HCT116 (cell line): ENCODE results near the gene RYR3. TPM values are rescaled to one million over a fixed set of nuclear protein-coding genes. Genes with fewer than 3 reads are reported as not detected.

Experiments used
- ATAC-seq: fragments of 200-7000 bp; cut with Tn5 transposase; 2 replicates; pipeline ENCODE4 v1.9.1; 2020; ENCODE audit warnings: mild to moderate bottlenecking, moderate library complexity
- BruUV-seq: library from RNA; stranded (reverse); fragments of 400-500 nt; replicated peaks from 2 replicates; lab custom pipeline; 2021; lab: Mats Ljungman, UMichigan
- CTCF ChIA-PET: fragments of 300-600 bp; sonication (Branson Sonifier 250); formaldehyde crosslinking; loops from one replicate; lab custom pipeline; 2021; ENCODE audit warnings: antibody characterized with exemption; lab: Charles Lee
- POLR2A ChIA-PET: fragments of 300-600, 350-600 bp; sonication (Branson Sonifier 250); formaldehyde crosslinking; loops from one replicate; lab custom pipeline; 2021; ENCODE audit warnings: antibody characterized with exemption; lab: Charles Lee
- RAD21 ChIA-PET, 2 experiments: fragments of 300-600 bp; sonication (Branson Sonifier 250); formaldehyde crosslinking; loops; one replicate each; lab custom pipeline; 2023; ENCODE audit warnings: low total read pairs in 2 of 2; ENCODE audit not compliant: uncharacterized antibody in 2 of 2, unreplicated experiment in 2 of 2, low non-redundant PET in 1 of 2; lab: Charles Lee
- DNase-seq: peaks from one replicate; pipeline ENCODE4 v3.0.0-alpha.2; 2010; ENCODE audit warnings: low read depth, low spot score
- H2AFZ ChIP-seq: fragments of 200-600 bp; shearing (Covaris generic), sonication (generic); 2 replicates; pipeline ENCODE4 v1.6.1; 2017; ENCODE audit warnings: low read depth, mixed run types, mixed read lengths, antibody characterized with exemption, low read length; ENCODE audit not compliant: poor library complexity, severe bottlenecking
- H3K27ac ChIP-seq: 2 replicates; pipeline ENCODE4 v1.5.1; 2012; ENCODE audit warnings: low read depth, low read length
- H3K27me3 ChIP-seq: fragments of 200-600 bp; sonication (generic); 2 replicates; pipeline ENCODE4 v1.6.1; 2016; ENCODE audit warnings: mixed run types, low read length, mixed read lengths; ENCODE audit not compliant: insufficient read depth
- H3K36me3 ChIP-seq, 2 experiments: fragments of 200-500 bp in 1 of 2; fragments of 200-600 bp in 1 of 2; sonication (Bioruptor generic) in 1 of 2; sonication (generic) in 1 of 2; 2 replicates each; pipeline versions ENCODE4 v1.5.1 to v1.6.1; 2014 to 2016; ENCODE audit warnings: low read length in 2 of 2, inconsistent platforms in 1 of 2, mixed read lengths in 1 of 2, mixed run types in 1 of 2; ENCODE audit not compliant: insufficient read depth in 2 of 2, control insufficient read depth in 1 of 2
- H3K4me1 ChIP-seq, 2 experiments: fragments of 200-600 bp in 1 of 2; sonication (generic) in 1 of 2; 2 replicates each; pipeline versions ENCODE4 v1.5.1 to v1.6.1; 2012 to 2017; ENCODE audit warnings: low read length in 2 of 2, inconsistent platforms in 1 of 2, mild to moderate bottlenecking in 1 of 2, mixed read lengths in 1 of 2, mixed run types in 1 of 2, moderate library complexity in 1 of 2; ENCODE audit not compliant: insufficient read depth in 2 of 2, control insufficient read depth in 1 of 2
- H3K4me2 ChIP-seq: fragments of 200-600 bp; sonication (generic); 2 replicates; pipeline ENCODE4 v1.6.1; 2017; ENCODE audit warnings: mixed run types, low read length, mixed read lengths
- H3K4me3 ChIP-seq, 2 experiments: fragments of 200-600 bp in 1 of 2; sonication (generic) in 1 of 2; replicated peaks in 1 of 2; 2 replicates each; pipeline ENCODE4 v1.5.1; 2011 to 2016; ENCODE audit warnings: low read length in 2 of 2, control low read depth in 1 of 2, low read depth in 1 of 2, mild to moderate bottlenecking in 1 of 2, mixed read lengths in 1 of 2, mixed run types in 1 of 2
- H3K79me2 ChIP-seq: fragments of 200-600 bp; sonication (generic); 2 replicates; pipeline ENCODE4 v1.6.1; 2017; ENCODE audit warnings: mild to moderate bottlenecking, mixed run types, low read length, moderate library complexity, mixed read lengths; ENCODE audit not compliant: insufficient read depth
- H3K9ac ChIP-seq: fragments of 200-600 bp; sonication (generic); 2 replicates; pipeline ENCODE4 v1.6.1; 2016; ENCODE audit warnings: low read length, mixed read lengths
- H3K9me2 ChIP-seq: fragments of 200-600 bp; sonication (generic), shearing (Covaris generic); 2 replicates; pipeline ENCODE4 v1.6.1; 2017; ENCODE audit warnings: mixed run types, mild to moderate bottlenecking, moderate library complexity; ENCODE audit not compliant: insufficient read depth
- H3K9me3 ChIP-seq, 2 experiments: fragments of 200-500 bp in 1 of 2; fragments of 200-600 bp in 1 of 2; sonication (Bioruptor generic) in 1 of 2; sonication (generic) in 1 of 2; 2 replicates each; pipeline ENCODE4 v1.6.1; 2014 to 2017; ENCODE audit warnings: low read length in 2 of 2, mixed read lengths in 2 of 2, inconsistent platforms in 1 of 2, low read depth in 1 of 2, mild to moderate bottlenecking in 1 of 2, mixed run types in 1 of 2, moderate library complexity in 1 of 2; ENCODE audit not compliant: control insufficient read depth in 1 of 2, insufficient read depth in 1 of 2
- H4K20me1 ChIP-seq: fragments of 200-600 bp; sonication (generic), shearing (Covaris generic); 2 replicates; pipeline ENCODE4 v1.6.1; 2017; ENCODE audit warnings: mixed run types, mild to moderate bottlenecking, moderate library complexity; ENCODE audit not compliant: insufficient read depth
- ATF3 ChIP-seq: IDR thresholded peaks from 2 replicates; pipeline ENCODE4 v1.6.1; 2012
- CEBPB ChIP-seq: IDR thresholded peaks from 2 replicates; pipeline ENCODE4 v1.6.1; 2012; ENCODE audit warnings: low read depth
- CTCF ChIP-seq, 3 experiments: fragments of 200-600 bp in 1 of 3; sonication (generic) in 1 of 3; IDR thresholded peaks in 2 of 3; conservative IDR thresholded peaks in 1 of 3; 2 replicates each; pipeline ENCODE4 v1.5.1; 2012 to 2017; ENCODE audit warnings: low read depth in 2 of 3, low read length in 2 of 3, antibody characterized with exemption in 1 of 3, borderline replicate concordance in 1 of 3, control low read depth in 1 of 3, mild to moderate bottlenecking in 1 of 3, mixed read lengths in 1 of 3, mixed run types in 1 of 3, moderate library complexity in 1 of 3; ENCODE audit not compliant: insufficient read depth in 1 of 3
- EGR1 ChIP-seq: IDR thresholded peaks from 2 replicates; pipeline ENCODE4 v1.6.1; 2012; ENCODE audit warnings: low read depth
- EZH2 ChIP-seq: fragments of 200-600 bp; sonication (generic); IDR thresholded peaks from 2 replicates; pipeline ENCODE4 v1.6.1; 2017; ENCODE audit warnings: antibody characterized with exemption, mixed run types
- EZH2phosphoT487 ChIP-seq: fragments of 200-600 bp; IDR thresholded peaks from 2 replicates; pipeline ENCODE4 v1.6.1; 2018; ENCODE audit warnings: antibody characterized with exemption, borderline replicate concordance
- FOSL1 ChIP-seq: IDR thresholded peaks from 2 replicates; pipeline ENCODE4 v1.6.1; 2012; ENCODE audit warnings: low read depth
- JUND ChIP-seq: IDR thresholded peaks from 2 replicates; pipeline ENCODE4 v1.6.1; 2012
- MAX ChIP-seq: IDR thresholded peaks from 2 replicates; pipeline ENCODE4 v1.6.1; 2012
- POLR2A ChIP-seq: IDR thresholded peaks from 2 replicates; pipeline ENCODE4 v1.7.0; 2011; ENCODE audit warnings: borderline replicate concordance; ENCODE audit not compliant: insufficient read depth, insufficient read length; ENCODE audit errors: extremely low read depth
- POLR2AphosphoS5 ChIP-seq: IDR thresholded peaks from 2 replicates; pipeline ENCODE4 v1.6.1; 2011; ENCODE audit warnings: mild to moderate bottlenecking, low read depth, low read length, moderate library complexity
- RAD21 ChIP-seq: IDR thresholded peaks from 2 replicates; pipeline ENCODE4 v1.6.1; 2012; ENCODE audit warnings: low read depth, mild to moderate bottlenecking
- REST ChIP-seq: IDR thresholded peaks from 2 replicates; pipeline ENCODE4 v1.6.1; 2012; ENCODE audit warnings: low read depth
- SIN3A ChIP-seq: IDR thresholded peaks from 2 replicates; pipeline ENCODE4 v1.6.1; 2012; ENCODE audit warnings: low read depth
- SP1 ChIP-seq: IDR thresholded peaks from 2 replicates; pipeline ENCODE4 v1.6.1; 2012; ENCODE audit warnings: low read depth
- TCF7L2 ChIP-seq: IDR thresholded peaks from 2 replicates; pipeline ENCODE4 v1.7.0; 2011; ENCODE audit warnings: borderline replicate concordance, inconsistent platforms; ENCODE audit not compliant: insufficient read depth, insufficient read length; ENCODE audit errors: extremely low read depth
- YY1 ChIP-seq: IDR thresholded peaks from 2 replicates; pipeline ENCODE4 v1.6.1; 2011; ENCODE audit warnings: low read length, low read depth, moderate library complexity, mild to moderate bottlenecking; ENCODE audit not compliant: insufficient replicate concordance; ENCODE audit errors: extremely low read depth
- ZBTB33 ChIP-seq: IDR thresholded peaks from 2 replicates; pipeline ENCODE4 v1.6.1; 2011; ENCODE audit warnings: mild to moderate bottlenecking, low read length, moderate library complexity; ENCODE audit not compliant: insufficient replicate concordance; ENCODE audit errors: extremely low read depth
- intact Hi-C: fragments of 100-400 bp; cut with micrococcal nuclease; formaldehyde crosslinking; loops from 2 replicates; pipeline ENCODE4 v1.10.0; 2022
- total RNA-seq: library from RNA; stranded (reverse); gene quantifications from one replicate; pipeline ENCODE4 v1.2.1, GENCODE V29; 2021; ENCODE audit not compliant: unreplicated experiment

The RYR3 gene
- total RNA-seq, 1 experiment from 2014 or later = not detected

GRCh38 chr15:33320017-33320416, 9.2 kb downstream of the RYR3 start:
- Histone ChIP-seq H3K4me2 (no peak overlapping the region), H3K9me3 (no peaks in the 10 kb centered on the region), H3K4me1 (no peaks in the 10 kb centered on the region), H2AFZ (no peak overlapping the region), H3K4me3 (no peak overlapping the region), H3K9ac (no peak overlapping the region), H3K79me2 (no peaks in the 10 kb centered on the region), H3K9me2 (no peaks in the 10 kb centered on the region), H3K27ac (no peak overlapping the region), H4K20me1 (no peaks in the 10 kb centered on the region), H3K36me3 (no peaks in the 10 kb centered on the region)
- no TSS peak for BruUV-seq
- no peak for ATAC-seq
- RAD21 ChIA-PET = no interaction called here
- POLR2A ChIA-PET = no interaction called here
- intact Hi-C loops = no loop called here
- CTCF ChIA-PET = no interaction called here
- TF ChIP-seq ZBTB33 = no peak
- no peak for TF ChIP-seq EZH2
- TF ChIP-seq ATF3 = no peak
- TF ChIP-seq MAX = no peak
- no peak for TF ChIP-seq FOSL1
- TF ChIP-seq TCF7L2 = no peak
- no peak for TF ChIP-seq EZH2phosphoT487
- no peak for TF ChIP-seq RAD21
- TF ChIP-seq EGR1 = no peak
- no peak for TF ChIP-seq CTCF (IDR thresholded peaks at IDR 0.05 in 2 of 3, conservative IDR thresholded peaks at IDR 0.05 in 1 of 3; ENCODE audit: borderline replicate concordance in 1 of 3, insufficient read depth in 1 of 3, low read depth in 2 of 3, low read length in 2 of 3)
- TF ChIP-seq CEBPB = no peak
- TF ChIP-seq SP1 = no peak
- TF ChIP-seq SIN3A = no peak
- TF ChIP-seq YY1 = no peak
- TF ChIP-seq JUND = no peak
- no peak for TF ChIP-seq POLR2A
- TF ChIP-seq REST = no peak
- no peak for TF ChIP-seq POLR2AphosphoS5
- TF ChIP-seq, all 23 proteins: peak for 0
- peaks cover 85% of the 10 kb centered on the region for H3K27me3 ChIP-seq
- DNase-seq = no peak
